EL (cell line): ENCODE measurements around the gene BOLA1.
"Not testable (repeated sequence)": the region's sequence is repeated elsewhere in the genome, so short reads cannot be mapped to it uniquely, and the experiment has no call there.

Experiments
- DNase-seq: peaks from one replicate; pipeline ENCODE4 v3.0.0-alpha.2; 2016

The BOLA1 gene

GRCh38 chr1:149899460-149900284 is at the start of gene BOLA1:
TSS of gene BOLA1 (plus strand) at chr1:149899568. CDS start at chr1:149900060, 492 bp downstream.
- peak; percentile 93 for DNase-seq

- DNase-seq: peak; percentile 21
Observed at GRCh38 chr1:149849947-149850360, 49.4 kb upstream of the BOLA1 start.

GRCh38 chr1:149850732-149851345 is 48.5 kb upstream of the BOLA1 start:
- DNase-seq: not testable (repeated sequence)

GRCh38 chr1:149851585-149852213 is 47.7 kb upstream of the BOLA1 start:
- not testable (repeated sequence) for DNase-seq

- DNase-seq: not testable (repeated sequence)
Observed at GRCh38 chr1:149852263-149852662, 47.1 kb upstream of the BOLA1 start.

GRCh38 chr1:149860271-149860670 is 39.1 kb upstream of the BOLA1 start:
- not testable (repeated sequence) for DNase-seq

- DNase-seq: not testable (repeated sequence)
Observed at GRCh38 chr1:149860684-149861496, 38.5 kb upstream of the BOLA1 start.

GRCh38 chr1:149861497-149862054 is 37.8 kb upstream of the BOLA1 start:
- DNase-seq: not testable (repeated sequence)

- not testable (repeated sequence) for DNase-seq
Observed at GRCh38 chr1:149866887-149867286, 32.5 kb upstream of the BOLA1 start.

- DNase-seq: not testable (repeated sequence)
Observed at GRCh38 chr1:149873060-149873459, 26.3 kb upstream of the BOLA1 start.

GRCh38 chr1:149877211-149877946 is 22.0 kb upstream of the BOLA1 start:
- no peak for DNase-seq

- DNase-seq: no peak
Observed at GRCh38 chr1:149879556-149879955, 19.8 kb upstream of the BOLA1 start.

GRCh38 chr1:149881876-149882275 is 17.5 kb upstream of the BOLA1 start:
- DNase-seq: no peak

GRCh38 chr1:149883598-149884247 is 15.6 kb upstream of the BOLA1 start:
- DNase-seq: no peak

GRCh38 chr1:149884433-149885338 is 14.7 kb upstream of the BOLA1 start:
- DNase-seq: peak; percentile 52

- DNase-seq: peak; percentile 89
Observed at GRCh38 chr1:149885339-149886120, 13.8 kb upstream of the BOLA1 start.

GRCh38 chr1:149886121-149886395 is 13.3 kb upstream of the BOLA1 start:
- DNase-seq: not testable (repeated sequence)

GRCh38 chr1:149886396-149887195 is 12.8 kb upstream of the BOLA1 start:
- DNase-seq: peak; percentile 99

GRCh38 chr1:149887196-149887455 is 12.2 kb upstream of the BOLA1 start:
- not testable (repeated sequence) for DNase-seq
